AG10803 (cell line): Measurements from ENCODE around the gene ANKRD23.

ENCODE experiments used
- DNase-seq: peaks from one replicate; pipeline ENCODE4 v3.0.0; 2010; ENCODE audit warnings: low read depth
- H3K4me3 ChIP-seq: 2 replicates; pipeline ENCODE4 v1.5.1; 2011; ENCODE audit warnings: mild to moderate bottlenecking, low read length, control low read depth
- CTCF ChIP-seq: conservative IDR thresholded peaks from 2 replicates; pipeline ENCODE4 v1.5.1; 2011; ENCODE audit warnings: mild to moderate bottlenecking, low read length, control low read depth, inconsistent platforms

The ANKRD23 gene

GRCh38 chr2:96804986-96805385 is 38.8 kb downstream of the ANKRD23 start:
- TF ChIP-seq CTCF = no peak
- no peak overlapping the region for H3K4me3 ChIP-seq
- no peak for DNase-seq

GRCh38 chr2:96802721-96803120 is 41.1 kb downstream of the ANKRD23 start:
- DNase-seq = no peak
- no peak overlapping the region for H3K4me3 ChIP-seq
- TF ChIP-seq CTCF = no peak

GRCh38 chr2:96801786-96802595 is 41.8 kb downstream of the ANKRD23 start:
- no peak for DNase-seq
- no peak overlapping the region for H3K4me3 ChIP-seq
- TF ChIP-seq CTCF = no peak

- no peak overlapping the region for H3K4me3 ChIP-seq
- peak; percentile 69 for TF ChIP-seq CTCF
- peak; percentile 29 for DNase-seq
Measured at GRCh38 chr2:96801005-96801785, 42.6 kb downstream of the ANKRD23 start.

GRCh38 chr2:96800061-96801004 is 43.5 kb downstream of the ANKRD23 start:
- TF ChIP-seq CTCF = no peak
- no peak overlapping the region for H3K4me3 ChIP-seq
- no peak for DNase-seq

GRCh38 chr2:96799623-96799935 is 44.2 kb downstream of the ANKRD23 start:
- no peak for DNase-seq
- no peak overlapping the region for H3K4me3 ChIP-seq
- no peak for TF ChIP-seq CTCF
